Esophagus muscularis mucosa (tissue), 4 donors: ENCODE data around the gene OAS3.

ENCODE experiments used
- CTCF ChIP-seq, 3 experiments: fragments of 200-600 bp in 2 of 3; fragments of 450-650 bp in 1 of 3; sonication (generic) in 2 of 3; IDR thresholded peaks; one replicate each; pipeline ENCODE4 v1.5.1; 2017 to 2019; ENCODE audit warnings: antibody characterized with exemption in 3 of 3, mild to moderate bottlenecking in 2 of 3, moderate library complexity in 1 of 3
- EP300 ChIP-seq: sonication (generic); formaldehyde crosslinking; IDR thresholded peaks from one replicate; pipeline ENCODE4 v1.6.1; 2017; ENCODE audit warnings: antibody characterized with exemption
- POLR2A ChIP-seq: fragments of 450-650 bp; IDR thresholded peaks from one replicate; pipeline ENCODE4 v1.6.1; 2017; ENCODE audit warnings: antibody characterized with exemption, moderate library complexity, mild to moderate bottlenecking, low read depth
- POLR2AphosphoS5 ChIP-seq, 2 donors: sonication (generic); formaldehyde crosslinking; IDR thresholded peaks; one replicate each; pipeline ENCODE4 v1.6.1; 2017; ENCODE audit warnings: antibody characterized with exemption in 2 of 2

- no peak for TF ChIP-seq CTCF (IDR thresholded peaks at IDR 0.05)
- TF ChIP-seq POLR2AphosphoS5 (IDR thresholded peaks at IDR 0.05): no peak
- no peak for TF ChIP-seq POLR2A
- TF ChIP-seq EP300: no peak
These were observed 19.2 kb upstream of the OAS3 start for GRCh38 chr12:112919121-112919520.
